Adrenal gland (tissue), 12 donors: ENCODE data around the gene ZCCHC9. TPM values are rescaled to one million over a fixed set of nuclear protein-coding genes. Genes with fewer than 3 reads are reported as not detected.
"Not testable (repeated sequence)": the region's sequence is repeated elsewhere in the genome, so short reads cannot be mapped to it uniquely, and the experiment has no call there.

Source experiments
- DNase-seq, 7 donors: peaks; one replicate each; pipeline ENCODE4 v3.0.0-alpha.2; 2019 to 2020
- H3K27ac ChIP-seq, 5 donors: fragments of 200-600 bp; sonication (generic) in 4 of 5; 1 replicate in 3 of 5; 2 replicates in 2 of 5; pipeline versions ENCODE4 v1.5.1 to v1.8.0; 2016 to 2020; ENCODE audit warnings: mild to moderate bottlenecking in 1 of 5
- H3K27me3 ChIP-seq: fragments of 200-600 bp; 2 replicates; pipeline ENCODE4 v1.8.0; 2021
- H3K36me3 ChIP-seq, 2 donors: fragments of 200-600 bp; replicated peaks in 1 of 2; 1 replicate in 1 of 2; 2 replicates in 1 of 2; pipeline versions ENCODE4 v1.5.1 to v1.8.0; 2018 to 2022
- H3K4me1 ChIP-seq, 2 donors: fragments of 200-600 bp; replicated peaks in 1 of 2; 1 replicate in 1 of 2; 2 replicates in 1 of 2; pipeline versions ENCODE4 v1.5.1 to v1.8.0; 2018 to 2021
- H3K4me3 ChIP-seq, 4 donors: fragments of 200-600 bp; sonication (generic) in 3 of 4; one replicate each; pipeline ENCODE4 v1.5.1; 2016 to 2018
- H3K9me3 ChIP-seq, 3 donors: fragments of 200-600 bp; sonication (generic) in 1 of 3; replicated peaks in 1 of 3; 1 replicate in 2 of 3; 2 replicates in 1 of 3; pipeline versions ENCODE4 v1.5.1 to v1.8.0; 2016 to 2021
- POLR2A ChIP-seq, 2 donors: fragments of 450-650 bp; IDR thresholded peaks; one replicate each; pipeline ENCODE4 v1.6.1; 2017; ENCODE audit warnings: antibody characterized with exemption in 2 of 2, mild to moderate bottlenecking in 2 of 2, moderate library complexity in 1 of 2
- WGBS, 4 donors: extraction: QIAGEN DNeasy Blood & Tissue Kit in 2 of 4; methylation state at CpG; one replicate each; pipeline versions ENCODE4 v1.1.5 to v1.1.7; 2013 to 2017; 5-methylcytosine and 5-hydroxymethylcytosine counted together
- intact Hi-C, 2 donors: fragments of 100-400 bp; cut with DNase I; formaldehyde crosslinking; loops; one replicate each; pipeline versions ENCODE4 v1.14.1 to v1.15.0; 2022 to 2023
- polyA plus RNA-seq, 3 donors: library from polyadenylated mRNA; stranded (reverse); fragments of 200-250 nt in 2 of 3; fragments of 350-450 nt in 1 of 3; fragmentation: Illumina TruSeq in 1 of 3; extraction: RNeasy Lipid Tissue Mini Kit (QIAGEN cat#74804) in 1 of 3; gene quantifications; one replicate each; pipeline ENCODE4 v1.2.3, GENCODE V29; 2013 to 2014
- total RNA-seq, 9 donors: library from RNA; depleted of rRNA in 4 of 9; stranded (reverse); fragments of >200 nt in 4 of 9; fragments of 120-200 nt in 1 of 9; fragmentation: NEBNext Ultra II Directional in 1 of 9; extraction: Animal tissue kit (Norgen Biotek cat#: 25700) in 1 of 9; gene quantifications; one replicate each; pipeline versions ENCODE4 v1.1.0 to v1.2.4, GENCODE V29; 2013 to 2023
- TF ChIP-seq, protein P1 (sequence below), 6 experiments: fragments of 450-650 bp in 4 of 6; fragments of 200-600 bp in 2 of 6; sonication (generic) in 1 of 6; IDR thresholded peaks; 1 replicate in 5 of 6; 2 replicates in 1 of 6; pipeline versions ENCODE4 v1.5.1 to v1.8.0; 2016 to 2021; ENCODE audit warnings: antibody characterized with exemption in 6 of 6, mild to moderate bottlenecking in 2 of 6, moderate library complexity in 1 of 6
- donor health status: healthy with polysubstance abuse.
- donor health status: Bipolar disorder and iron deficiency.
- donor health status: DM: yes; HTN: yes; CAD: no.
- donor health status: DM: no; HTN: no; CAD: no.
- donor health status: DM: no; HTN: no; CAD: no.
- donor health status: DM: yes; HTN: yes; CAD: no.

ZCCHC9 gene
- total and polyA plus RNA-seq, 12 donors = 10.0 to 35.5 (median 20.0) TPM

DNA sequence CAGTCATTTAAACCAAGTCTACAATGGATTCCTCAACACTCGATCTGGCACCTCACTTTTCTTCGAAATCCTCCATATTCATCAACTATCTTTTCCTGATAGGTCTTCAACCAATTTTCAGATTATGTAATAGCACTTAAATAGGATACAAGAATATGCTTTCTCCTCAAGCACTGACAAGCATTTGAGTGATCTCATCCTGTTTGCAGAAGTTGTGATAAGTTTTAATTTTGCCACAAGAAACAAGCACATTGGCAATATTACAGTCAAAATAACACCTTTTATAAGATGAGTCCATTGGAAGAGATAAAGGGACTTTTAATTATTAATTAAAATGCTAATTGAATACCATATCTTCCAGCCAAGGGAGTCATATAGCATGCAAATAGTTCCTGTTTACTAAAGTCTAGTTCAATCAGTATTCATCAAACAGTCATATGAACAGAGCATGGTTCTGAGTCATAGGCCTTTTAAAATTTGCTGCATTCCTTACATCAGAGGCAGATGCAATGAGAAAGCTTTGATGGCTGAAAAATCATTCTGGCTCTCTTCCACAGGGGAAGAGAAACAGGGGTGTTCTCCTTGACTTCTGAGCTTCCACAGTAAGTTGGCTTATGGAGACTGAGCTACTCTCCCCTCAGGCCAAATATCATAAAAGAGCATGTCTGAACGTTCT is 32.7 kb upstream of the ZCCHC9 start:
- DNase-seq = no peak
- WGBS, 4 donors = 64 to 78% (median 76%) methylated on average over 3 of the region's 3 CpGs
- Histone ChIP-seq H3K27ac (peak overlapping the region in 1 of 5 donors; percentile 32), H3K36me3 (no peaks in the 10 kb centered on the region), H3K27me3 (no peaks in the 10 kb centered on the region), H3K4me1 (no peaks in the 10 kb centered on the region), H3K4me3 (no peak overlapping the region), H3K9me3 (peaks cover 0 to 6% (median 0%) of the 10 kb centered on the region in 3 donors)
- intact Hi-C loops = no loop called here
- no peak for TF ChIP-seq POLR2A (IDR thresholded peaks at IDR 0.05)
- TF ChIP-seq, protein P1, sequence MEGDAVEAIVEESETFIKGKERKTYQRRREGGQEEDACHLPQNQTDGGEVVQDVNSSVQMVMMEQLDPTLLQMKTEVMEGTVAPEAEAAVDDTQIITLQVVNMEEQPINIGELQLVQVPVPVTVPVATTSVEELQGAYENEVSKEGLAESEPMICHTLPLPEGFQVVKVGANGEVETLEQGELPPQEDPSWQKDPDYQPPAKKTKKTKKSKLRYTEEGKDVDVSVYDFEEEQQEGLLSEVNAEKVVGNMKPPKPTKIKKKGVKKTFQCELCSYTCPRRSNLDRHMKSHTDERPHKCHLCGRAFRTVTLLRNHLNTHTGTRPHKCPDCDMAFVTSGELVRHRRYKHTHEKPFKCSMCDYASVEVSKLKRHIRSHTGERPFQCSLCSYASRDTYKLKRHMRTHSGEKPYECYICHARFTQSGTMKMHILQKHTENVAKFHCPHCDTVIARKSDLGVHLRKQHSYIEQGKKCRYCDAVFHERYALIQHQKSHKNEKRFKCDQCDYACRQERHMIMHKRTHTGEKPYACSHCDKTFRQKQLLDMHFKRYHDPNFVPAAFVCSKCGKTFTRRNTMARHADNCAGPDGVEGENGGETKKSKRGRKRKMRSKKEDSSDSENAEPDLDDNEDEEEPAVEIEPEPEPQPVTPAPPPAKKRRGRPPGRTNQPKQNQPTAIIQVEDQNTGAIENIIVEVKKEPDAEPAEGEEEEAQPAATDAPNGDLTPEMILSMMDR (IDR thresholded peaks at IDR 0.05) = no peak

DNA sequence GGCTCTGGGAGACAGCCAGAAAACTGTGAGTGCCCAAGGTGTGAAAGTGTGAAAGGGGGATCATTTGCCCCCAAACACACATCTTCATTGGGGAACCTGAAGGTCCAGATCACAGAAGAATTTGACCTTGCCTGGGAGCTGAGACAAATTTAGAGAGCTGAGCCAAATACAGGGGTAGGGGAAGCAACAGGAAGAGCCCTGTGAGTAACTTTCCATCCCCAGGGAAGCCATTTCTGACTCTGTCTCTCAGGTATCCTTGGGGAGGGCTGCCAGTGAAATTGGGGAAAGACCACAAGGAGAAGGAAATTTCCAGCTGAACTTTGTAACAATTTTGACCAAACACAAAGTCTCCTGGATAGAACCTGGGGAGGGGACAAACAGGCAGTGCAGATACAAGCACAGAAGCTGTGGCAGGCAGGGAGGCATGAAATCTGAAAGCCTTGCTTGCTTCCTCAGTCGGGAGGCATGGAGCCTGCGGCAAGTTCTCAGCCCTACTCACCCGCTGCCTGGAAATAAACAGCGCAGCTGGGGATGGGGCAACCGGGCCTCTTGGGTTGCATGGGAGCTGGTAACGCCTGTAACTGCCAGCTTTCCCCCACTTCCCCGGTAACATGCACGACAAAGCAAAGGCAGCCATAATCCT is 31.5 kb upstream of the ZCCHC9 start:
- intact Hi-C loops = no loop called here
- Histone ChIP-seq H3K36me3 (no peaks in the 10 kb centered on the region), H3K9me3 (peaks cover 0 to 6% (median 0%) of the 10 kb centered on the region in 3 donors), H3K27ac (no peak overlapping the region), H3K4me3 (no peak overlapping the region), H3K27me3 (no peaks in the 10 kb centered on the region), H3K4me1 (no peaks in the 10 kb centered on the region)
- TF ChIP-seq, protein P1 (IDR thresholded peaks at IDR 0.05) = no peak
- TF ChIP-seq POLR2A (IDR thresholded peaks at IDR 0.05) = no peak
- DNase-seq = no peak
- WGBS, 4 donors = 89 to 100% (median 94%) methylated on average over 5 to 8 of the region's 8 CpGs

DNA sequence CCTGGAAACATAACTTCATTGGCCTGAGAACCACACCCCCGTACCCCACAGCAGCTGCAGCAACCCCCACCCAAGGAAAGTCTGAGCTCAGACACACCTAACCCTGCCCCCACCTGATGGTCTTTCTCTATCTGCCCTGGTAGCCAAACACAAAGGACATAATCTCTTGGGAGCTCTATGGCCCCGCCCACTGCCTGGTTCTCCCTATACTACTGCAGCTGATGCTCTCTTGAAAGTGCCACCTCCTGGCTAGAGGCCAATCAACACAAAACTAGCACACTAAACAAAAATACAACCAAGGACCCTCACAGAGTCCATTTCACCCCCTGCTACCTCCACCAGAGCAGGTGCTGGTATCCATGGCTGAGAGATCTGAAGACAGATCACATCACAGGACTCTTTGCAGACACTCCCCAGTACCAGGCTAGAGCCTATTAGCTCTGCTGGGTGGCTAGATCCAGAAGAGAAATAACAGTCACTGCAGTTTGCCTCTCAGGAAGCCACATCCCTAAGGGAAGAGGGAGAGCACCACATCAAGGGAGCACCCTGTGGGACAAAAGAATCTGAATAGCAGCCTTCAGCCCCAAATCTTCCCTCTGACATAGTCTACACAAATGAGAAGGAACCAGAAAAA is 30.9 kb upstream of the ZCCHC9 start:
- H3K4me1 ChIP-seq, H3K27me3 ChIP-seq, intact Hi-C loops, DNase-seq, H3K4me3 ChIP-seq, H3K36me3 ChIP-seq, H3K27ac ChIP-seq: not testable (repeated sequence)
- 96 to 100% (median 99%) methylated on average over 1 to 2 of the region's 2 CpGs for WGBS, 4 donors
- H3K9me3 ChIP-seq = peaks cover 0 to 12% (median 0%) of the 10 kb centered on the region in 3 donors

DNA sequence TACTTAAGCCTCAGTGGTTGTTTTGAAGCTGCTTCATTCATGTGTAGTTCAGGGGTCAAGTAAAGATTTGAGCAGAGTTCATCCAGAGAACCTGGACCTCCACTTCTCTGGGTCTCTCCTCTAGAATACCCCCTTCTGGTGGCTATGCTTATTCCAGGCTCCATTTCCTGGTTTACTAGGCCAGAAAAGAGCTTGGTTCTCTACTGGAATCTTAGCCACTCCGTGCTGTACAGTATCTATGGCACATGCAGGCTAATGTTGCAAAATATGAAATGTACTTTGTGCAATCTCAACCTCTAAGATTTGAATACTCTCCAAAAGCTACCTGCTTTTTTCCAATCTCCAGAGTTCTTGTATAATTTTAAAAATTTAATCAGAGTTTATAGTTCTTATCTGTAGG is 17.4 kb upstream of the ZCCHC9 start:
- DNase-seq = no peak
- Histone ChIP-seq H3K27me3 (no peaks in the 10 kb centered on the region), H3K36me3 (no peaks in the 10 kb centered on the region), H3K4me3 (no peak overlapping the region), H3K9me3 (no peaks in the 10 kb centered on the region), H3K27ac (no peak overlapping the region), H3K4me1 (no peaks in the 10 kb centered on the region)
- WGBS, 4 donors = 86 to 95% (median 91%) methylated on average over 1 of the region's 1 CpG
- TF ChIP-seq, protein P1 (IDR thresholded peaks at IDR 0.05) = no peak
- TF ChIP-seq POLR2A (IDR thresholded peaks at IDR 0.05) = no peak
- intact Hi-C loops = no loop called here
